RPMI7951 (cell line): ENCODE results near the gene SHC1. TPM values are rescaled to one million over a fixed set of nuclear protein-coding genes. Genes with fewer than 3 reads are reported as not detected.
A peak's percentile ranks its signal among the peaks of the same experiment; 100 is the strongest.

Experiments
- DNase-seq: peaks from one replicate; pipeline ENCODE4 v3.0.0-alpha.2; 2012; ENCODE audit warnings: low read depth
- total RNA-seq: library from RNA; depleted of rRNA; stranded (reverse); fragments of >200 nt; shearing (Covaris generic); gene quantifications from 2 replicates; pipeline ENCODE4 v1.2.3, GENCODE V29; 2014; rRNA removed

Gene SHC1
- total RNA-seq, 1 experiment from 2014 or later: 111 TPM

DNA sequence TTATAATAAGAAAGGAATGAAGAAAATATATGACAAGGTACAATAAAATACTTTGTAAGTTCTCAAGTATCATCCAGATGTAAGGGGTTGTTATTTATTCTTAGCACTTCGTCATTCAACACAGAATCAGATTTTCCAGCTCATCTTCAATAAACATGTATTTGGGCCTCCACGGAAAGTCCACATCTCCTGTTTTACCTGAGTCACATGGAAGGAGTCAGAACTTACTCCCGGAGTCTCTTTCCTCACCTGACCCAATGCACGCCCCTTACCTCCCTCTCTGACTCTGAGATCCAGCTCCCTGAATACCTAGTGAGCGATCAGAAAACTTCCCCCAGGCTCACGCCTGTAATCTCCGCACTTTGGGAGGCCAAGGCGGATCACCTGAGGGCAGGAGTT, 32.6 kb downstream of the SHC1 start:
- no peak for DNase-seq

GRCh38 chr1:154937085-154937987, 33.2 kb downstream of the SHC1 start:
- DNase-seq: peak; percentile 93

DNA sequence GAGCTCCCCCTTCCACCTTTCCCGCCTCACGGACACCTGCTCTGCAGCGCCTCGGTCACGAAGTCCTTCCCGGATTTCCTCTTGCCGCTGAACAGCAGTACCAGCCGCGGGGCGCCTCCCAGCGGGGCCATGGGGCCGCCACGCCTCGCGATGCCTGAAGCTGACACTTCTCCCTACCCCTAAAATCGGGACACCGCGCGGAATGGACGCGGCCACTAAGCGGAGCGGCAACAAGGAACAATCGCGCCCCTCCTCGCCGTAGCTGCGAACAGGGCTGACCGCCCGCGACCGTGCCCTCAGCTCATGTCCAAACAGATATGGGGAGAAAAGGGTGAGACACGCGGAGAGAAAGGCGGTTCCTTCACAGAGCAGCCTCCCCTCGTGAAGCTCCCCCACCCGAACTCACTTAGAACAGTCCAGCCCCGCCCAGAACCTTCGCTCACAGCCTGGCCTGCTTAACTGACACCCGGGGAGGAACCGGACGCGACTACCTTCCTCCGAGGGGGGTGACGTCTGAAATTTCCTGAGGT, 33.9 kb downstream of the SHC1 start, which contains the start of gene PMVK:
PMVK (minus strand) TSS at position 165 of the 530 bp plus-strand sequence; CDS start at position 131, 34 bp downstream.
- peak; percentile 93 for DNase-seq

DNA sequence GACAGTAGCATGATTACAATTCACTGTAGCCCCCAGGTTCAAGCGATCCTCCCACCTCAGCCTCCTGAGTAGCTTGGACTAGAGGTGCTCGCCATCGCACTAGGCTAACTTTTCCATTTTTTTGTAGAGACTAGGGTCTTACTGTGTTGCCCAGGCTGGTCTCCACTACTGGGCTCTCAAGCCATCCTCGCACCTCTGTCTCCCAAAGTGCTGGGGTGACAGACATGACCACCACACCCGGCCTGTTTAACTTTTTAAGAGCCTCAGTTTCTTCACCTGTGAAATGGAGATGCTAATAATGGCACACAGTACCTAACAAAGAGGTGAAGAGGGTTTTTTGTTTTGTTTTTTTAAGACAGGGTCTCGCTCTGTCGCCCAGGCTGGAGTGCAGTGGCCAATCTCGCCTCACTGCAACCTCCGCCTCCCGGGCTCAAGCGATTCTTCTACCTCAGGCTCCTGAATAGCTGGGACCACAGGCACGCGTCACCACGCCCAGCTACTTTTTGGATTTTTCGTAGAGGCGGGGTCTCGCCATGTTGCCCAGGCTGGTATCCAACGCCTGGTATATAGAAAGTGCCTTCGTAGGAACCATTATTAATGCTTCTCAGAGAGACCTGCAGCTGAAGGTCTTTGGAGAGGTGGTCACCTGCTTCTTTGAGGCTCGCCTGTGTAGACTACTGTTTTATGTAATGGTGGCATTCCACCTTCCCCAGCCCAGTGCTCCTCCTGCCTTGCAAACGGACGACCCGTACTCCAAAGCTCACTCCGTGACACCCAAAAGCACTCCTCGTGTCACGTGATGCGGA, 34.6 kb downstream of the SHC1 start:
- DNase-seq: no peak

DNA sequence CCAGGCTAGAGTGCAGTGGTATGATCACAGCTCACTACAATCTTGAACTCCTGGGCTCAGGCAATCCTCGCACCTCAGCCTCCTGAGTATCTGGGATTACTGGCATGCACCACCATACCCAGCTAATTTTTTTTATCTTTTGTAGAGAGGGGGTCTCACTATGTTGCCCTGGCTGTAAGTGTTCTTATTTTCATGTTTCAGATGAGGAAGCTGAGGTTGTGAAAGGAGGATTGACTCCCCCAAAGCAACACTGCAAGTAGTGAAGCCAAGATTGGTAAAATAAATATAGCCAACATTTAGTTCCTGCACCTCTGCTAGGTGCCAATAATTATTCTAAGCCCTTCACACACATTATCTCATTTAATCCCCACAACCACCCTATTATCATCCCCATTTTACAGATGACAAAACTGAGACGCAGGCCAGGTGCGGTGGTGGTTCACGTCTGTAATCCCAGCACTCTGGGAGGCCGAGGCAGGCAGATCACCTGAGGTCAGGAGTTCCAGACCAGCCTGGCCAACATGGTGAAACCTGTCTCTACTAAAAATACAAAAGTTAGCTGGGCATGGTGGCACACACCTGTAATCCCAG, 36.1 kb downstream of the SHC1 start:
- no peak for DNase-seq

DNA sequence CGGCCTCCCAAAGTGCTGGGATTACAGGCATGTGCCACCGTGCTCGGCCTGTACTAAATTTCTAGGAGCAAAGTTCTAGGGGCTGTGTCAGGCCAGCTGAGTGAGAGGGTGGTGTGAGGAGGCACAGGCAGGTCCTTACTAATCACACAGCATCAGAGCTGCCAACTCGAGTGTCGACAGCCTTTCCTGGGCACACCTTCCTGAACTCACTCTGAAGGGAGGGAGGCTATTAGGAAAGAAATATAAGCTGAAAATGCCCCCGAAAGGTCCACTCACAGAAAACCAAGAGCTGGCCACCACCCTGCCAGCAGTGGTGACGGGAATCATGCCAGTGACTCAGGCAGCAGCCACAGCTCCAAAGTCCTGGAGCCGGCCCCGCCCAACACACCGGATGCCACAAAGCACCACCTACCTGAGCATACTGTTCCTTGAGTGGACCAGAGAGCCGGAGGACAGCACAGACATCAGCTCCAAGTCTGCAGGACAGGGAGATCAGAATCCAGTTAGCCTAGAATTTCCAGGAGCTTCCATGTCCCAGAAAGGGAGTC, 38.5 kb downstream of the SHC1 start:
- DNase-seq: peak; percentile 37

DNA sequence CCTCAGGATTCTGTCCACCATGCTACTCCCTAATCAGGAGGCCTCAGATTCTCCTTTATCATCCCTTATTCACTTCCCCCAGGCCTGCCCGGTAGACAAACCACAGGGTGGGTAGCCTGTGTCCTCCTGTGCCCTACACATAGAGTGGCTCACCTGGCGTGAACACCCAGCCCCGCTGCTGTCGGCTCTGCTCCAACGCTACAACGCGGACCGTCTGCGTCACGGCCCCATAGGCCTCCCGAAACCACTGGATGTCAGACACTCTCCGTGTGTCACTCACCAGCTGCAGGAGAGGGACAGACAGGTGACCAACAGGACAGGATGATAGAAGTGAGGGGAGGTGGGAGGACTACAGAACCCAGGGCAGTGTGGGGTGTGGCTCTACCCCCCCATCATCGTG, 44.3 kb downstream of the SHC1 start:
- DNase-seq: no peak

DNA sequence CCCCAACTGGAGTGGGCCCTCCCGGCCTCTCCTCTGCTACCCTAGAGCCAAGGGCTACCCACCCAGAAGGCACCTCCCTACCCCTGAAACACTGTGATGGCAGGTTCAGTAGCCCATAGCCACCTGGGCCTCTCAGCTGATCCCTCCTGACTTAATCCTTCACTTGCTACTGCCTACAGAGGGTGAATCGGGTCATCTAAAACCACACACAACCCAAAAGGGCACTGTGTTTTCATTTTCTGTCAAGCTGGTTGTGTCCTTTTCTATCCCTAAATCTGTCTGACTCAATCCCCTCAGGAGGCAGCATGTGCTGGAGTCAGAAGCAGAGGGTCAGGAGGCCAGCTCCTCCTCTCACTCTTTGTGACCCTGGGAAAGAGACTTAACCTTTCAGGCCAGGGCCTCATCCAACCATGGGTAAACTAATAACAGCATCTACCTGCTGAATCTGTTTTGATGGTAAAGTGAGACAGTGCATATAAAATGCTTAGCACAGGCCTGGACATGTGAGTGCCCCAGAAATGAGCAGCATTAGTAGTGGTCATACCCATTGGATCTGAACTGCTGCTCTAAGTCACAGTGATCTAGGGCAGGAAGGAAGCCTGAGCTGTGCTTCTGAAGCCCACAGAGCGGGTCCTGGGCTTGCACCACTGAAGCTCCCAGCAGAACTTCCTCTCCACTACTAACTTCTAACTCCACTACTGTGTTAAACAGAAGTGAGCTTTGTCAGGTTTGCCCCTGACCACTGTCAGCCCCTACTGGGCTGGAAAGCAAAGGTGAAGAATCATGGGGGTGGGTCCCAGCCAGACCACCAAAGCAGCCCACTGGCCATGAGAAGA, 45.0 kb downstream of the SHC1 start:
- no peak for DNase-seq

DNA sequence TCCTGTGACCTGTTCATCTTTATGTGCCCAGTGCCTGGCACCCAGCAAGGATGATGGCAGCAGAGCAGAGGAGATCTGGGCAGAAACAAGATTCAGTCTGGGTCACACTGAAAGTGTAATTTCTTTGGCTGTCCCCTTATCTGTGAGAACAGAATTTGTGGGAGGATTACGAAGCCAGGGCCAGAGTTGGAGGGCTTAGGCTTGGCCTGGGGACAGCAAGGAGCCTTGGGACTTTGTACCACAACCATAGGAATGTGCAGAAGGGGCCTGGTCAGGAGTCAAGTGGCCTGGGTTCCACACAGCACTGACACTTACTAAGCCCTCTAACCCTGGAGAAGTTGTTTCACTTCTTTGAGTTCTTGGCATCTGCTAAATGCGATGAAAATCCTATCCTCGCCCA, 46.9 kb downstream of the SHC1 start:
- DNase-seq: no peak

DNA sequence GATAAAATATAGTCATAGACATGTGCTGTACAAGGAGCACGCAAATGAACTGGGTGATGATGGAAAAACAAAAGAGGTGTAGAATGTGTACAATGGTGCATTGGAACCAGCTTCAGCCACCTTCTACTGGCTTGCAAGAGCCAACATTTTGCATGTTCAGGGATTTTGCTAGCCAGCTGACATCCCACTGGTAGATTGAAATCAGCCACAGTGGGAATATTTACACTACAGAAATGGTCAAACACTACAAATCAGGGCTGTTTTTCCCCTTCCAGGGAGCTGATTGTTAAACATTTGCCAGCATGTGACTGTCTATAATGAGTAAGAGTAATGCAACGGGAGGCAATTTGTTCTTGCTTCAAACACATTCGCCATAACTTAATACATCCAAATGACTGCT, 57.3 kb downstream of the SHC1 start:
- DNase-seq: no peak

GRCh38 chr1:154912755-154913154, 57.8 kb downstream of the SHC1 start:
- no peak for DNase-seq

Other genes starting within 250 kb of the SHC1 start
- gene KCNN3, start 100.5 kb downstream of the SHC1 start, total RNA-seq: 0.29 and 0.72 TPM in 2 replicates
- 8.7 and 9.3 TPM in 2 replicates for gene PMVK, start 34.0 kb downstream of the SHC1 start, total RNA-seq
- 14.7 and 23.3 TPM in 2 replicates for gene PBXIP1, start 14.6 kb downstream of the SHC1 start, total RNA-seq
- gene PYGO2, start 9.0 kb downstream of the SHC1 start, total RNA-seq: 16.1 and 18.4 TPM in 2 replicates
- gene CKS1B, start 3.9 kb upstream of the SHC1 start, total RNA-seq: 344 and 400 TPM in 2 replicates
- 22.5 and 26.0 TPM in 2 replicates for gene FLAD1, start 12.6 kb upstream of the SHC1 start, total RNA-seq
- 1.7 TPM in 1 of 2 replicates, not detected in the other for gene LENEP, start 22.8 kb upstream of the SHC1 start, total RNA-seq
- gene ZBTB7B, start 32.1 kb upstream of the SHC1 start, total RNA-seq: 4.9 and 6.9 TPM in 2 replicates
- not detected in 2 replicates for gene DCST2, start 63.0 kb upstream of the SHC1 start, total RNA-seq
- gene DCST1, start 63.1 kb upstream of the SHC1 start, total RNA-seq: not detected in 2 replicates
- gene ADAM15, start 80.6 kb upstream of the SHC1 start, total RNA-seq: 30.6 and 31.8 TPM in 2 replicates
- gene EFNA4, start 93.0 kb upstream of the SHC1 start, total RNA-seq: 4.7 and 5.8 TPM in 2 replicates
- 0.48 and 0.68 TPM in 2 replicates for gene EFNA3, start 108.1 kb upstream of the SHC1 start, total RNA-seq
- 0.59 and 2.5 TPM in 2 replicates for gene EFNA1, start 157.1 kb upstream of the SHC1 start, total RNA-seq
- gene SLC50A1, start 165.1 kb upstream of the SHC1 start, total RNA-seq: 24.2 and 32.5 TPM in 2 replicates
- 65.8 and 168 TPM in 2 replicates for gene DPM3, start 169.8 kb upstream of the SHC1 start, total RNA-seq
- 169 and 172 TPM in 2 replicates for gene KRTCAP2, start 202.6 kb upstream of the SHC1 start, total RNA-seq
- 2.3 and 2.9 TPM in 2 replicates for gene TRIM46, start 203.1 kb upstream of the SHC1 start, total RNA-seq
- 4.1 and 8.1 TPM in 2 replicates for gene THBS3, start 237.2 kb upstream of the SHC1 start, total RNA-seq
- gene MTX1, start 237.9 kb upstream of the SHC1 start, total RNA-seq: 88.3 and 97.7 TPM in 2 replicates